Sigmoid colon (tissue), 4 donors: ENCODE measurements around the gene SCO2.

Experiments
- POLR2AphosphoS5 ChIP-seq, 4 donors: sonication (generic); formaldehyde crosslinking; IDR thresholded peaks; one replicate each; pipeline ENCODE4 v1.6.1; 2017; ENCODE audit warnings: antibody characterized with exemption in 4 of 4
- TF ChIP-seq, protein P1 (sequence below), 4 experiments: fragments of 450-650 bp in 3 of 4; fragments of 200-600 bp in 1 of 4; IDR thresholded peaks; one replicate each; pipeline ENCODE4 v1.5.1; 2016 to 2019; ENCODE audit warnings: antibody characterized with exemption in 4 of 4, mild to moderate bottlenecking in 3 of 4, moderate library complexity in 2 of 4

DNA sequence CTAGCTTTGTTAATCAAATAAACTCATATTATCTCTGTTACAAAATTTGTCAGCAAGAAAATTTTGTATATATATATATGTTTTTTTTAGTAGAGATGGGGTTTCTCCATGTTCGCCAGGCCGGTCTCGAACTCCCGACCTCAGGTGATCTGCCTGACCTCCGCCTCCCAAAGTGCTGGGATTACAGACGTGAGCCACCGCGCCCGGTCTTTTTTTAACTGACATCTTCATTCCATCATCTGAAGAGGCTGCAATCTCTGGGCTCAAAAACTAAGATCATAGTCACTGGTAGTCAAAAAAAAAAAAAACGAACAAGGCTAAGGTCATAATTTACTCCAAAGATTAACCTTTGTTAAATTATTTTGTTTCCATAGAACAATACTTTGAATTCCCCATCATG is 15.0 kb upstream of the SCO2 start:
- no peak for TF ChIP-seq POLR2AphosphoS5 (IDR thresholded peaks at IDR 0.05)
- TF ChIP-seq, protein P1, sequence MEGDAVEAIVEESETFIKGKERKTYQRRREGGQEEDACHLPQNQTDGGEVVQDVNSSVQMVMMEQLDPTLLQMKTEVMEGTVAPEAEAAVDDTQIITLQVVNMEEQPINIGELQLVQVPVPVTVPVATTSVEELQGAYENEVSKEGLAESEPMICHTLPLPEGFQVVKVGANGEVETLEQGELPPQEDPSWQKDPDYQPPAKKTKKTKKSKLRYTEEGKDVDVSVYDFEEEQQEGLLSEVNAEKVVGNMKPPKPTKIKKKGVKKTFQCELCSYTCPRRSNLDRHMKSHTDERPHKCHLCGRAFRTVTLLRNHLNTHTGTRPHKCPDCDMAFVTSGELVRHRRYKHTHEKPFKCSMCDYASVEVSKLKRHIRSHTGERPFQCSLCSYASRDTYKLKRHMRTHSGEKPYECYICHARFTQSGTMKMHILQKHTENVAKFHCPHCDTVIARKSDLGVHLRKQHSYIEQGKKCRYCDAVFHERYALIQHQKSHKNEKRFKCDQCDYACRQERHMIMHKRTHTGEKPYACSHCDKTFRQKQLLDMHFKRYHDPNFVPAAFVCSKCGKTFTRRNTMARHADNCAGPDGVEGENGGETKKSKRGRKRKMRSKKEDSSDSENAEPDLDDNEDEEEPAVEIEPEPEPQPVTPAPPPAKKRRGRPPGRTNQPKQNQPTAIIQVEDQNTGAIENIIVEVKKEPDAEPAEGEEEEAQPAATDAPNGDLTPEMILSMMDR (IDR thresholded peaks at IDR 0.05), result no peak
